ENCODE data around the gene COL20A1.
"Not testable (repeated sequence)": the region's sequence is repeated elsewhere in the genome, so short reads cannot be mapped to it uniquely, and the experiment has no call there.

The COL20A1 gene

DNA sequence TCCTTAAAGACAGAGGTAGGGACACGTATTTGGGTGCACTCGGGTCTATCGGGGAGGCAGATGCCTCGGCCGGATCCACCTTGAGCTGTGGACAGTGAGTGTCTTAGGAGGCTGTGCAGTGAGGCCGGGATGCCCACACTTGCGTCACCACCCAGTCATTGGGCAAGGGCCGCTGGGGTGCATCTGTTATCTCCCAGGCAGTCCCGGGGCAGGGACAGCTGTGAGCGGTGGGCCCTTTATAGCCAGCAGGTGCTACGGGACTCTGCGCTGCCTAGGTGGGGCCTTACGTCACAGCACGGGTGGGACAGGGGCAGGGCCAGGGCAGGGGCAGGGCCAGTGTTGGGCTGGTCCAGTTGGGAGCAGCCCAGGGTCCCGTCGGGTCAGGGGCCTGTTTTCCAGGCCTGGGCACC, 689 bp upstream of the COL20A1 start:
- DNase-seq = no peak

DNA sequence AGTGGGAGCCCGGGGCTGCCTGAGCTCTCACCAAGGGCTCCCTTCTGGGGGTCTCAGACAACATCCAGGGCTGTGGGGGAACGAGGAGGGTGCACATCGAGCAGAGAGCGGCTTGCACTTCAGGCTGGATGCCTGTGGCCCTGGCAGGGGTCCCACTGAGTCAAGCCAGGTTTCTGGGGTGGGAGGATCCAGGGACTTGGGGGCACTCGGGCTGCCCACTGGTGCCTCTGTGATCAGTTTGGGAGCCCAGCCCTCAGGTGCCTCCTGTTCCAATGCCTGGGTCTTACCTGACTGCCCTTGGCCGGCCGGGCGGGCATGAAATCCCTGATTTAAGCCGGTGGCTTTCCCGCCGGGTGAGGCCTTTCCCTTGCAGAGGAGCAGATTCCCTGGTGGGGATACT, 470 bp downstream of the COL20A1 start:
- DNase-seq = no peak

DNA sequence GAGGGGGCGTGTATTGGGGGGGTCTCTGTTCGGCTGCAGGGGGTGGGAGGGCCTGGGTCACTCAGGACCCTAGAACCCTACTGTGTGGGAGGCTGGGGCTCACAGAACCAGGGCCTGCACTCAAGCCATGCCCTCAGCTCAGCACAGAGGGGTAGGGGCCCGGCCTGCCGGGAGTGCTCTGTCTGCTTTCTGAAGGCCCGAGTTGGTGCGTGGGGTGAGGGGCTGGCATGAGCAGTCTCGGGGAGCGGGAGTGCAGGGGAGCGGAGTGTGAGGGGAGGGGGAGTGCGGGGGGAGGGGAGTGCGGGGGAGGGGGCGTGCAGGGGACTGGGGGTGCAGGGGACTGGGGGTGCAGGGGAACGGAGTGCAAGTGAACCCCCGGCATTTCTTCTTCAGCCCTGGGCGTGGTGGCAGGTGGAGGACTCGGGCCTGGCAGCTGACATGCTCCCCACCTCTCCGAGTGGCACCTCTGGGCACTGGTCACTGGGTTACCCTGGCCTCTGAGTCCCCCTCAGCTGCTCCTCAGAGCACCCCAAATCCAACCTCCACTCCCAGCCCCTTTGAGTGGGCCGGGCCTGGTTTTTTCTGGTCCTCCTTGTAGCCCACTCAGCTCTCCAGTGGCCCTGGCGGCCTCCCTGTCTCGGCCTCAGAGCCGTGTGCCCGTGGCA, 1.0 kb downstream of the COL20A1 start:
- DNase-seq = no peak

DNA sequence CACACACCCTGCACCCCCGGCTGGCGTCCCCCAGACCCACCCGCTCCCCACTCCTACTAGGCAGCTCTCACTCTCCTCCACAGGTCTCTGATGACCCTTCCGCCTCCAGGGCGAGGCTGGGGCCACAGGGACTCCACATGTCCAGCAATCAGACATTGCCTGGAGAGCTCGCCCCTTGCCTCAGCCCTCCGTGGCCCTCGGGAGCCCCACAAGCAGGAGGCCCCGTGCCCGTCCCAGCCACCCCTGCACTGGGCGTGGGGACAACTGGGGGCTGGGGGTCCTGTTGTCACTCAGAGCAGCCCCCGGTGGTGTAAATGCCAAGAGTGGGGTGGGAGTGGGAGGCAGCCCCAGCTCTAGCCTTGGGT, 1.5 kb downstream of the COL20A1 start:
- DNase-seq = no peak

DNA sequence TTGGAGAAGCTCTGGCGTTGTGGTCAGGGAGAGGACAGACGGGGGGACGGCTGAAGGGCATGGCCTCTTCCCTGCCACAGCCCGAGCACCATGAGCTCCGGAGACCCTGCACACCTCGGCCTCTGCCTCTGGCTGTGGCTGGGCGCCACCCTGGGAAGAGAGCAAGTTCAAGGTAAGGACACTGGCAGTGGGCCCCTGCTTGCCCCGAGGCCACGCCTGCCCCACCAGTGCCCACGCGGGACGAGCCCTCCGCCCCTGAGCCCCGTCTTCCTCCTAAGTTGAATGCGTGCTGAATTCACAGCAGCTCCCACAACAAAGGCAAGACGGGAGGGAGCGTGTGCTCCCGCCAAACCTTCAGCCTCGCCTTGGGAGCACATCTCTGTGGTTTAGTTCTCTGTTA, 2.0 kb downstream of the COL20A1 start:
- DNase-seq = no peak

DNA sequence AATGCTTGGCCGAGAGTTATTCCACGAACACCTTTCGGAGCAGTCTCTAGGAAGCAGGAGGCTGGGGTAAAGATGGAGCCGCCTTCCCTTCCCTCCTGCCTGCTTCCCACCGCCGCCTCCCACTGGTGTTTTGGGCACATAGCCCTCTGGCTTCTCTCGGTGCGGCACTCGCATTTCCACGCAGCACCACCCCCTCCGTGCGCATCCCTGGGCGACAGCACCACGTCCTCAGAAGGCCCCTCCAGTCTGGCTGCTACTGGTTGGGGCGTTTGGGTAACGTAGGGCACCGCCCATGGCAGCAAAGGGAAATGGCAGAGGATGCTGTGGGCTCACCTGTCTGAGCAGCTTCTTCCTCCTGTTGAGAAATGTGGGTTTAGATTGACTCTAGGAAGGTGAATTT, 2.4 kb downstream of the COL20A1 start:
- DNase-seq = no peak

DNA sequence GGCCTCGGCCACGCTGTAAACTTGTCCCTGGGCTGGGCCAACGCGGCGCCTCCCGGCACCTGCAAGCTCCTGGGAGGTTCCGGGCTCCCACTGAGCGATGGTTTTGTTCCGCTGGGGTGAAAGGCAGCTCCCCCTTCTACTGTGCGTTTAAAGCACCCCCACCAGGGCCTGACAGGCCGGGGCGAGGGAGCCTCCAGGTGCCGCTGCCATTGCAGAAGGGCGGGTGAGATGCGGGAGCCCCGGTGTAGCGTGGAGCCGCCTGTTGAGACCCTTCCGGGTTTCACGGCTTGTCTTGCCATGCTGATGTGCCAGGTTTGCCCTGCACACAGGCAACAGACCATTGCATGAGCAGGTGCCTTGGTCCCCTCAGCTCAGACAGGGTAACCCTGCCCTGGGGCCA, 2.9 kb downstream of the COL20A1 start:
- DNase-seq = no peak

DNA sequence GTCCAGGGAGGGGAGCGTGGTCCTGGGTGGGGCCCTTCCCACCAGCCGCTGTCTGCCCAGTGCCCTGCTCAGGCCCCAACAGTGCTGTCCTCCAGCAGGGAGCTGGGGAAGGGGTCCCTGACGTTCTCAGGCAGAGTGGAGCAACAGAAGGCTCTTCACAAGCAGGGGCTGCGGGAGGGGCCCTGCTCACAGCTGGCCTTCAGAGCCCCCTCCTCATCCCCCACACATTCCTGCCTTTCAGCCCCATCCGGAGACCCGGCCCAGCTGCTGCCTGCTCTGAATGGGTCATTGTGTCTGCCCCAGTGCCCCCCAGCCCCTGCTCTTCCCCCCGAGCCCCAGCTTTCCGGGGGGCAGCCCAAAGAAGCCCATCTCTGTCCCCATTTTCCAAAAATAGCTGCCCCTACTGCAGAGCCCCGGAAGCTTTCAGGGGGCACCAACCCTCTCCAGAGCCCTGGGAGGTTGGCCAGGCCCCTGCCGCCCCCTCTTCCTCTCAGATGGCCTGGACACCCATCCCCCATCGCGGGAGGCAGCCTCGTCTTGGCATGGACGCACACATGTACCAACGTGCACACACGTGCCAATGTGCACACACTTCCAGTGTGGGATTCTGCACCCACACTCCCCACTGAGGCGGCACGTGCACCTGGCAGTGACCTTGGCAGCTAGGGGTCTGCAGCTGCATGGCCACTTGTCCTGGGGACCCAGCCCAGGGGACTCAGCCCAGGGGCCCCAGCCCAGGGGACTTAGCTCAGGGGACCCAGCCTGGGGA, 3.7 kb downstream of the COL20A1 start:
- no peak for DNase-seq

DNA sequence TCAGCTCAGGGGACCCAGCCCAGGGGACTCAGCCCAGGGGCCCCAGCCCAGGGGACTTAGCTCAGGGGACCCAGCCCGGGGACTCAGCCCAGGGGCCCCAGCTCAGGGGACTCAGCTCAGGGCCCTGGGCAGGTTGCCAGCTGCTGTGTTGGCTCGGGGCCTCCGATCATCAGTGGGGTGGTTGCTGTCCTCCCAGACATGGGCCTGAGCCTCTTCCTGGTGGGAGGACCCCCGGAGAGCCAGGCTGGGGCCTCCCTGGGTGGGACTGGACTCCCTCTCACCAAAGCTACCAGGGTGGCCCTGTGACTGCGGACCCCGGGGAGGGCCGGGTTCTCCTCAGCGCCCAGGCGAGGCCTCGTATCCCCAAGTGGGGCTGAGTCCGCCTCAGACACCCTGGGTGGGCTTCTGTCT, 4.4 kb downstream of the COL20A1 start:
- no peak for DNase-seq

DNA sequence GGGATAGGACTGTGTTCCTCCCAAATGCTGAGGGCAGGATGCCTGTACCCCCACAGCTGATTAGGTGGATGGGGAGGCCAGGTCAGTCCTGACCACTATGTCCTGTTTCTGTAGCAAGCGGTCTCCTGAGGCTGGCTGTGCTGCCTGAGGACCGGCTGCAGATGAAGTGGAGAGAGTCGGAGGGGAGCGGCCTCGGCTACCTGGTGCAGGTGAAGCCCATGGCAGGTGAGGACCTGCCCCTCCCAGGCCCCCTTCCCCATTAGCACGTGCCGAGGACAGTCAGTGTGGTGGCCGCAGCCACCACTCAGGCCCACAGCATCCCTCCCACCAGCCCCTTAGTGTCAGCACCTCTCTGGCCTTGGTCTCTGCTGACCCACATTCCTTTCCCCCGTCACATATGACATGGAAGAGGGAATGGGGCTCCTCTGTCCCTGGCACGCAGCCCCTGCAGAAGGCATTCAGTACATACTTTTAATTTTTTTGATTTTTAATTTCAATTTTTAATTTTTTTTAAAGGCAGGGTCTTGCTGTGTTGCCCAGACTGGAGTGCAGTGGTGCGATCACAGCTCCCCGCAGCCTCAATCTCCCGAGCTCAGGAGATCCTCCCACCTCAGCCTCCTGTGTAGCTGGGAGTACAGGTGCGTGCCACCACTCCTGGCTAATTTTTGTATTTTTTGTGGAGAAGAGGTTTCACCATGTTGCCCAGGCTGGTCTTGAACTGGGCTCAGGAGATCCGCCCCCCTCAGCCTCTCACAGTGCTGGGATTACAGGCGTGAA, 5.0 kb downstream of the COL20A1 start:
- no peak for DNase-seq

DNA sequence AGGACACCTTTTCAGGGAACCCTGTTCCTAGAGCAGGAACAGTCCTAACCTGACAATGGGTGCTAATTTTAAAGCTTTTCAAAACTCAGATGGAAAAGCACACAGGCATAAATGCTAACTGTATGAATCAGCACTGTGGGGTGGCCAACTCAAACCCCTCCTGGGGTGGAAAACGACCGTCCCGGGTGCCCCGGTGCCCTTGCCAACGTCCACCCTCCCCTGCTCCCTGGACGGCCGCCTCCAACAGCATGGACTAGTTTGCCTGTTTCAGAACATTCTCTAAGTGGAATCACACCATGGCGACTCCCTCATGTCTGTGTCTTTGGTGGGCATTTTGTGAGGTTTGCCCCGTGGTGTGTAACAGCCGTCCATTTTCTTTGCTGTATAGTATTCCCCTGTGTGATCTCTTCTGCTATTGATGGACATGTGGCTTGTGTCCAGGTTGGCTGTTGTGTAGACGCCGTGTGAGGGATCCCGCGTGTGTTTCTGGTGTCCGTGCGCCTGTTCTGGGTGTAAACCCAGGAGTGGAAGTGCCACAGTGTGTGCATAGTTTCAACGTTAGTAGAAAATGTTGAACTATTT, 5.8 kb downstream of the COL20A1 start:
- DNase-seq = no peak

DNA sequence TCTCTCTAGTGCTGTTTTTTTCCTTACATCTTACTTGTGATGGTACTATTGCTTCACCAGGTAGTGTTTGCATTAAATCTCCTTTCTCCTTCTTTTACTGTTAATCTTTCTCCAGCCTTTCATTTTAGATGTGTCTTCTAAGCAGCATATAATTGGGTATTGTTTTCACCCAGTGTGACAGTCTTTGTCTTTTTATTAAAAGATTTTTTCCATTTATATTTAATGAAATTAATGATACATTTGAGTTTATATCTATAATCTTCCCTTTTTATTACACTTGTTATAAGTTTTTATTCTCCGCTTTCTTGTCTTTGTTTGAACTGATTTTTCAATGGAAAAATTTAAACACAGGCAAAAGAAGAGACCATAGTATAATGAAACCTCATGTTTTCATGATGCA, 8.7 kb downstream of the COL20A1 start:
- no peak for DNase-seq

DNA sequence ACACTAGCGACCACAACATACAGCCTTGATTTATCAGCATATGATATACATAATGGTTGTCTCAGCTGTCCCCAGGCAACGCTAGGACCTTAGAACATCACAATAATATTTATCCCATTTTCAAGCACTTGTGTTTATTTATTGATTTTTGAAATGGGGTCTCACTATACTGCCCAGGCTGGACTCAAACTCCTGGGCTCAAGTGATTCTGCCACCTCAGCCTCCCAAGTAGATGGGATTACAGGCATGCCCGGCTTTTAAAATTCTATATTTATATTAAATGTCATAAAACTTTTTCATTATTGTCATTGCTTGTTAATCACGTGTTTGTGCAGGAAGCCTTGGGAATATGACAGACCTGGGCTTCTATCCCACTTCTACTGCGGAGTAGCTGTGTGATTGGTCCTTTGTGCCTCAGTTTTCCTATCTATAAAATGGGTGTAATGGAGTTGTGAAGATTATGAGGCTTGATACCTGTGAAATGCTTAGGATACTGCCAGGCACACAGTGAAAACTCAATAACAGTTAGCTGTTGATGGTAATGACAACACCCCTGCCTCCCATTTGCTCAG, 10.2 kb downstream of the COL20A1 start:
- DNase-seq = no peak

DNA sequence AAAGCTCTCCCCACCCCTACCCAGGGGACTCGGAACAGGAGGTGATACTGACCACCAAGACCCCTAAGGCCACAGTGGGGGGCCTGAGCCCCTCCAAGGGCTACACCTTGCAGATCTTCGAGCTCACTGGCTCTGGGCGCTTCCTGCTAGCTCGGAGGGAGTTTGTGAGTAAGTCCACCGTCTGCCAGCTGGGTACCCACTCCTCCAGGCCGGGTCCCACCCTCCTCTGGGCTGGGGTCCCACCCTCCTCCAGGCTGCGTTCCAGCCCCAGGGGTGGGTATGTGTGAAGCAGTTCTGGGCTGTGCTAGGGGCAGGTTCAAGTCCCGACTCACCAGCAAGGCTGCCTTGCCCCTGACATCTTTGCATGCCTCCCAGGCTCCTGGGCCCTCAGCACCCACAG, 12.4 kb downstream of the COL20A1 start:
- DNase-seq = no peak

DNA sequence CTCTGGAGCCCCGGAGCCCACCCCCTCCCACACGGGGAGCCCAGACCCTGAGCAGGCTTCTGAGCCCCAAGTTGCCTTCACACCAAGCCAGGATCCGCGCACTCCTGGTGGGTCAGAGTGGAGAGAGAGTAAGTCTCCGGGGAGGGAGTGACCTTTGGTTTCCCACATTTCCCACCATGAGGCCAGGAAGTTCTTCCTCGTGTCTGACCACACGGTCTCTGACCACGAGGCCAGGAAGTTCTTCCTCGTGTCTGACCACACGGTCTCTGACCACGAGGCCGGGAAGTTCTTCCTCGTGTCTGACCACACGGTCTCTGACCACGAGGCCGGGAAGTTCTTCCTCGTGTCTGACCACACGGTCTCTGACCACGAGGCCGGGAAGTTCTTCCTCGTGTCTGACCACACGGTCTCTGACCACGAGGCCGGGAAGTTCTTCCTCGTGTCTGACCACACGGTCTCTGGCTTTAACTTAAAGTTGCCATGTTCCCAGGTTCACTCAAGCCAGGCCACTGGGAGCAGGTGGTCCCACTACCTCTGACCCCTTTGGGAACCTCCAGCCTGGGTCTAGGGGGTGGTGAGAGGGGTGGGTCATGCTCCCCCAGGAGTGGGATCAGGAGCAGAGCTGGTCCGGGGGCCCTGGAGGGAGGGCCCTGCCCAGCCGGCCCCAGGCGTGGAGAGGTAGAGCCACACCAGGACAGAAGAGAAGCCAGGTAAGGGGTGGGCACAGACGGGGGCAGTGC, 13.1 kb downstream of the COL20A1 start:
- not testable (repeated sequence) for DNase-seq

DNA sequence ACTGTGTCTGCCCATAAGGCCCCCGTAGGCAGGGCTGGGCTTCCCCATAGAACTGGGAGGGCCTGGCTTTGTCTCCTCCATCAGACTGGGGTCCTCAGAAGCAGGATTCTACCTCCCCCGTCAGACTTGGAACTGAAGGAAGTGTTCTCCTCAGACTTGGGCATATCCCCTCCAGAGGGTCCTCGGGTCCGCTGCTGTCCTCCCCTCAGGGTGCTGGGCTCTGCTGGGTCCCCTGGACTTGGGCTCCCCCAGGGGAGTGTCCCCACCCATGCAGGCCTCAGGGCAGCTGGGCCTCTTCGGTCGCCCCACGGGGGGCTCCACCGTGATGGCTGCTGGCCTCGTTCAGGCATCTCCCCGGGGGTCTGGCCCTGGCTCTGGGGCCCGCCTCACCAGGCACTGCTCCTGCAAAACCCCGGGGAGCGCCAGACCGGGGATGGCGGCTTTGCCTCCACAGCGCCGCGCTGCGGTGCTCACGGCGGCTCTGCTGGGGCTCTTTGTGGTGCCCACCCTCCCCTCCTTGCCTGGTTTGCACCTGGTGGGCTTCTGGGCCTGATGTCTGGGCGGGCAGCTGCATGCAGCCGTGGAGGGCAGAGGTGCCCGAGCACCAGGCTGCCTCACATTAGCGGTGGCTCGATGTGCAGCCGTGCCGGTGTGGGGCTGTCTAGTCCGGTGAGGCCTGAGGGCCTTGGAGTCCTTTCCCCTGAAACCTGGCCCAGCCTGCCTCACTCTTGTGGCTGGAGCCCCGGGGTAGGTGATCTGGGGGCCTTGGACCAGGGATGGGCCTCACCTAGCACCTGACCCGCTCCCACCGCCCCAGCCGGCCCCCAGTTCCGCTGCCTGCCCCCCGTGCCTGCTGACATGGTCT, 13.9 kb downstream of the COL20A1 start:
- no peak for DNase-seq

DNA sequence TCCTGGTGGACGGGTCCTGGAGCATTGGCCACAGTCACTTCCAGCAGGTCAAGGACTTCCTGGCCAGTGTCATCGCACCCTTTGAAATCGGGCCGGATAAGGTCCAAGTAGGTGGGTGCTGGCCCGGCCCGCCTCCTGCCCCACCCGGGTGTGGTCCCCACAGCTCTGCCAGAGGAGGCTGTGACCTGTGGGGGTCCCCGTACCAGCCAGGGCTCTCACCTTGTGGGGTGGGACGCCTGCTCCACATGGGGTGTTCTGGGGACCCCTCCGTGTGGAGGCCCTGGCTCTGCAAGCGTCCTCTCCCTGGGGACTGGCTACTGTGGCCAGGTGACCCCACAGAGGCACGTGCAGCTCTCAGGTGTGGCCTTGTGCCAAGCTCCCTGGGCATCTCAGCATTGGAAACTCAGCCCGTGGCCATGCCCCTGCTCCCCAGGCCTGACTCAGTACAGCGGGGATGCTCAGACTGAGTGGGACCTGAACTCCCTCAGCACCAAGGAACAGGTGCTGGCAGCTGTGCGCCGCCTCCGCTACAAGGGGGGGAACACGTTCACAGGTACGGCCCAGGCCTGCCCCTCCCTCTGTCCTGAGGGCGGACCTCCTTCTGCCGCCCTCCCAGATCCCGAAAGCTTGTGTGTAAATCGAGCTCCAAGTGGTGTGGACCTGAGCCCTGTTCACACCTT, 14.7 kb downstream of the COL20A1 start:
- DNase-seq = no peak

DNA sequence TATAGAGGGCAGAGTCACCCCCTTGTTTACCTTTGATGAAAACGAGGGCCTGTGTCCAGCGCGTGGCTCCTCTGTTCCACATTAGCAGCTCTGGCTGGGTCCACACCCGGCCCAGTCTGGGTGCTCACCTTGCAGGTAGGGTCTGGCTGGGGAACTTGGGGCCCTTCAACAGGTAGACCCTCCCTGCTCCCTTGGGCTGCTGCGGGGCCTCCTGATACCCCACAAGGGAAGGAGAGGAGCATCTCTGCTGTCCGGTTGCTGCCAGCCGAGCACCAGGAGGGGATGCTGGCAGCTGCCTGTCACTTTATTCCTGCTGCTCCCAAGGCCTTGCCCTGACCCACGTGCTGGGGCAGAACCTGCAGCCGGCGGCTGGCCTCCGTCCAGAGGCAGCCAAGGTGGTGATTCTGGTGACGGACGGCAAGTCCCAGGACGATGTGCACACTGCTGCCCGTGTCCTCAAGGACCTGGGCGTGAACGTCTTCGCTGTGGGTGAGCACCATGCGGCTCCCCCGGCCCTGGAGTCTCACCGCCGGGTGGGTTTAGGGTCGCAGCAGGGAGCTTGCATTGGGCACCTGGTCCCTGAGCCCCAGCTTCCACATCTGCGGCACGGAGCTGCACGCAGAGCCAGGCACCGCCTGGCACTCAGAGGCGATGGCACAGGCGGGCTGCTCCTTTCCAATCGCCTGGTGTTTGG, 15.4 kb downstream of the COL20A1 start:
- no peak for DNase-seq

DNA sequence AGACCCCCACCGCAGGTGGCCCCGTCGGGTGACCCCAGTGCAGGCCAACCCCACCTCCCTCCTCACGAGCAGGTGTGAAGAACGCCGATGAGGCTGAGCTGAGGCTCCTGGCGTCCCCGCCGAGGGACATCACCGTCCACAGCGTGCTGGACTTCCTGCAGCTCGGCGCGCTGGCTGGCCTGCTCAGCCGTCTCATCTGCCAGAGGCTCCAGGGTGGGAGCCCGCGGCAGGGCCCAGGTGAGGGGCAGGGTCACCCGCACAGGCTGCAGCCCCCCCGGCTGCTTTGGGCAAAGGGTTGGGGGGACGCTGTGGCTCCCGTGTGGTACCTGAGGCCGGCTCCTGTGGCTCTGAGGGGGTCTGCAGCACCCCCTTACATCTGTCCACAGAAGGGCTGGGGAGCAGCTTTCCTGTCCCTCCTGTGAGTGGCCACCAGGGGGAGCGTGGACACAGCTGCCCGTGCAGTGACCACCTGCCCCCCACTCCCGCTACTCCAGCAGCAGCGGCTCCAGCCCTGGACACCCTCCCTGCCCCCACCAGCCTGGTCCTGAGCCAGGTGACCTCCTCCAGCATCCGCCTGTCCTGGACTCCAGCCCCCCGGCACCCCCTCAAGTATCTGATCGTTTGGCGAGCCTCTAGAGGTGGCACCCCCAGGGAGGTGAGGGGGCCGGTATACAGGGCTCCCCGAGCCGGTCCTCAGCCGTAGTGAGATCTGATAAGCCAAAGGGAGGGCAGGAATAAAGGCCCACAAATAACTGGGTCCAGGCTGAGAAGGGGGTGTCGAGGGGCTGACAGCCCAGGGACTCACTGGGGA, 16.5 kb downstream of the COL20A1 start:
- DNase-seq = peak in 1 of 2 experiments; percentile 58

Measured in NCI-H1930 (cell line).